ENCODE measurements around the gene STAT5B.
"Not testable (repeated sequence)": the region's sequence is repeated elsewhere in the genome, so short reads cannot be mapped to it uniquely, and the experiment has no call there.

STAT5B gene

DNA sequence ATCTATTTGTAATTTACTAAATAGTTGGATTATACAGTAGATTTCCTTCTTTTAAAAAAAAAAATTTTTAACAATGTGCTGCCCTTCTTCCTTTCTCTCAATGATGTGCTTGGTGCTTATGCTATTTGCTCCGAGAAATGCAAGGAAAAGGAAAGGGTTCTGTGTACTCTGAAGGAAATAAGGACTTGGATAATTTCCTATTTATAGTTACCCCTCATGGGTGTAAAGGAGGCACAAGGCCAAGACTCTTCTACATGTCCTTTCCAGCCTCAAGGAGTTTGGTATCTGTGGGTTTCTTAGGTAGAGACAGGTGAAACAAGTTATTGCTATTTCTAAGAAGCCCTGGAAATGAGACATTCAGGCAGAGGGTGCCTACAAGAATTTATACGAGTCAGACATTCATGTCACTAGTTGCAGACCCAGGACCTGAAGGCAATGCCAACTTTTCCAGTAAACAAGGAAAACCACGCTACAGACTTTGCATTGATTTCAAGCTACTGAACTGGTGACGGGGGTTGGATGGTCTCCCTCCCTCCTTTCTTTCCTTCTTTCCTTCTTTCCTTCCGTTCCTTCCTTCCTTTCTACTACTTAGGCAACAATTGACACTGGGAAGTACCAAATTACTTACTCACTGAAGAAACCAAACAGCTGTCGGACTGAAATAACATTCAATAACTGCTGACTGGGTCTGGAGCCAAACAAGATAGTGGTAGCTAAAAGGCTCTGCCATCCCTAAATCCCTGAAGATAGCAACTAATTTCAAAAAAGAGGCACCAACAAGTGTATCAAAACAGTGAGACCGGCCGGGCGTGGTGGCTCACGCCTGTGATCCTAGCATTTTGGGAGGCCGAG, 48.1 kb downstream of the STAT5B start:
- no peak for DNase-seq

DNA sequence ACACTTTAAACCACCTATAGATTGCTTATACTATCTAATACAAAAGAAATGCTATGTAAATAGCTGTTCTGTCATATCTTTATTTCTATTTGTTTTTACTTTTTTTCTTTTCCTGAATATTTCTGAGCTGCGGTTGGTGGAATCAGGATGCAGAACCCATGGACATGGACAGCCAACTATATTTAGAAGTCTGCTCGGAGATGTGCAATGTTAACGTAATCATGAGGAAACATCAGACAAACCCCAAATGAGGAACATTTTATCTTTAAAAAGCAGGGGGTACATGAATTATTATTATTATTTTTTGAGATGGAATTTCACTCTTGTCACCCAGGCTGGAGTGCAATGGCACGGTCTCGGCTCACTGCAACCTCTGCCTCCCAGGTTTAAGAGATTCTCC, 50.5 kb downstream of the STAT5B start:
- DNase-seq = no peak

GRCh38 chr17:42224651-42225050, 51.5 kb downstream of the STAT5B start:
- DNase-seq = no peak

DNA sequence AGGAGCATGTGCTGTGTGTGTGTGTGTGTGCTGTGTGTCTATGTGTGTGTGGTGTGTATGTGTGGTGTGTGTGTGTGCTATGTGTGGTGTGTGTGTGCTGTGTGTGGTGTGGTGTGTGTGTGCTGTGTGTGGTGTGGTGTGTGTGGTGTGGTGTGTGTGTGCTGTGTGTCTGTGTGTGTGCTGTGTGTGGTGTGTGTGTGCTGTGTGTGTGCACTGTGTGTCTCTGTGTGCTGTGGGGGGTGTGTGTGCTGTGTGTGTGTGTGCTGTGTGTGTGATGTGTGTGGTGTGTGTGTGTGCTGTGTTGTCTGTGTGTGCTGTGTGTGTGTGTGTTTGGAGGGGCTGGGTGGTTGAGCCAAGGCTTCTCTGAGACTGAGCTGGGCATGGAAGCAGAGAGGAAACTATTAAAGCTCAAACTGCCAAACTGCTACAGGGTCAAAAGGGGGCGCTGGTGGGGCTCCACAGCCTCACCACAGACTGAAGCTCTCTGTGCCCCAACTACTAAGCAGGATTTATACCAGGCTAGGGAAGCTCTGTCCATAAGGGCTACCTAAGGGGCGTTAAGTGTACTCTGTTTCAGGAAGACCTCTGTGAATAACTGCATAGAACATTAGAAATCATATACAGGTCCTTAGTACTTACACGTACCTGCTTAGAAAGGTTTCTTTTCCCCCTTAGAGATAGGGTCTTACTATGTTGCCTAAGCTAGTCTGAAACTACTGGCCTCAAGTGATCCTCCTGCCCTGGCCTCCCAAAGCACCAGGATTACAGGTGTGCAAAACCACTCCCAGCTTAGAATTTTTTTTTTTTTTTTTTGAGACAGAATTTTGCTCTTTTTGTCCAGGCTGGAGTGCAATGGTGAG, 54.1 kb downstream of the STAT5B start:
- peak; percentile 9 for DNase-seq

GRCh38 chr17:42219280-42219679, 56.9 kb downstream of the STAT5B start:
- not testable (repeated sequence) for DNase-seq

DNA sequence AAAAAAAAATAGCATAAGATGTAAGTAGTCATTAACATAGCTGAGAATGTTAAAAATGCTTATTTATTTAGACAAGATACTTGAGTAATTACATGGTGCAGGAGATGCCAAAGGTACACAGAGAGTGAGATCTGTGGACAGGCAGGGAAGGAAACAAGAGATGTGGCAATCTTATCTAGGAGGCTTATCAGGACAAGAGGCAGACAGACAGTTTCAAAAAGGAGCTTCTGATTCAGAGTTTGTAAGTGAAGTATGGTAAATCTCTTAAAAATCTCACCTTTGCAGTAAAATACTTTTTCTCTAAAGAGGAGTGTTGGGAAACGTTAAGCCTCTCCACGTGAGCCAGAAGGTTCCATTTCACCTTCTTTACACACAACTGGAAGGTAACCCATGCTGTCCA, 62.0 kb downstream of the STAT5B start:
- no peak for DNase-seq

GRCh38 chr17:42212382-42212781, 63.8 kb downstream of the STAT5B start:
- DNase-seq = no peak

GRCh38 chr17:42211921-42212341, 64.3 kb downstream of the STAT5B start:
- not testable (repeated sequence) for DNase-seq

- no peak for DNase-seq
Measured at GRCh38 chr17:42210046-42210445, 66.1 kb downstream of the STAT5B start.

DNA sequence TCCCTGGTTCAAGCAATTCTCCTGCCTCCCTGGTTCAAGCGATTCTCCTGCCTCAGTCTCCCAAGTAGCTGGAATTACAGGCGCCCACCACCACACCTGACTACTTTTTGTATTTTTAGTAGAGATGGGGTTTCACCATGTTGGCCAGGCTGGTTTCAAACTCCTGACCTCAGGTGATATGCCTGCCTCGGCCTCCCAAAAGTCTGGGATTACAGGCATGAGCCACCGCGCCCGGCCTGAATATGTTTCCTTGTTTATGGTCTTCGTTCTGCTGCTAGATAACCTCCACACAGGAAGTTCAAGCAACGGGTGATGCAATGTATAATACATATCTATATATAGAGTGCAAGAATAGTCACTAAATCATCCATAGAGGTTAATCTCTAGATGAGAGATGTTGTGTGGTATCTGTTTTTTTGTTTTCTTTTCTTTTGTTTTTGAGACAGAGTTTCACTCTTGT, 70.0 kb downstream of the STAT5B start:
- not testable (repeated sequence) for DNase-seq

DNA sequence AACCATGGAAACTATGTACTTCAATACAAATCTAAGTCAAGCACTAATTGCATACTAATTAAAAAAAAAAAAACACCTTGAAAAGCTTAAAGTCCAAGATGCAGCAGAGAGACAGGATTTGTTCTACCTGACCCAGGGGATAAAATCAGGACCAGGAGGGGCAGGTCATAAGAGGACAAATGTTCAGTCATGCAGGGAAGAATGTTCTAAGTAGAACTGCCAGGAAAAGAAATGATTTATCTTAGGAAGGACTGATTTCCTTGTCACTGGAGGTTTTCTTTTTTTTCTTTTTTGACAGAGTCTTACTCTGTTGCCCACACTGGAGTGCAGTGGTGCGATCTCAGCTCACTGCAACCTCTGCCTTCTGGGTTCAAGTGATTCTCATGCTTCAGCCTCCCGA, 72.8 kb downstream of the STAT5B start:
- DNase-seq = no peak

GRCh38 chr17:42202696-42203095, 73.5 kb downstream of the STAT5B start:
- DNase-seq = no peak

DNA sequence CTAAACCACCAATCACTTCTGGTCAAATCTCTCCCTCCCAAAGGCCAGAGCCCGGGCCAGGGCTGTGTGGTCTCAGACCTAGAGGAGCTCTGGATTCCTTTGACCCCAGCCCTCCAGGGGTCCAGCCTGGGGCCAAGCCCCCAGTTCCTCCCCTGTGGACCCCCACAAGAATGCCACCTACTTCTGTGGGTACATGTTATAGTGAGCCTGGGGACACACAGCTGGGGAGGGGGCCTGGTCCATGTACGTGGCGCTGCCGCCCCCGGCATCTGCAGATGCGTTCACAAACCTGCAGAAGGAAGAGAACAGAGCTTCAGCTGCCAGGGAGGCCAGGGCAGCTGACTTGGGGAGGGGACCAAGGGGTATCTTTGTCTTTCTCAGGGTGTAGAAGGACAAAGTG, 74.0 kb downstream of the STAT5B start:
- no peak for DNase-seq

GRCh38 chr17:42201458-42201772, 74.8 kb downstream of the STAT5B start:
- no peak for DNase-seq

- no peak for DNase-seq
Measured at GRCh38 chr17:42200706-42201457, 75.3 kb downstream of the STAT5B start.

GRCh38 chr17:42199416-42200011, 76.7 kb downstream of the STAT5B start:
- no peak for DNase-seq

DNA sequence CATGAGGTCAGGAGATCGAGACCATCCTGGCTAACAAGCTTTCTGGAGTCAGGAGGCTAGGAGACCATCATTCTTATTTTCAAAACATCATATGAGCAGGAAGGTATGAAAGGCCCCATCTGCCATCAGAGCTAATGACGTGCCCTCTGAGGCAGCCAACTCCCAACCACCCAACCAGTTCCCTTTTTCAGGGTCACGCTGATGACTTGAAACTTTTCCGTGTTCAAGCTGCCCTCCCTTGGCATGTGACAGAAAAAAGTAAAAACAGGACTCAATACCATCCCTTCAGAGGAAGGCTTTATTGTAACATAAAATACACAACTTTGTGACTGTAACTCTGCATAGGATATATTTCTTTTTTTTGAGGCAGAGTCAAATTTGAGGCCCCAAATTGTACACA, 77.3 kb downstream of the STAT5B start:
- DNase-seq = no peak

GRCh38 chr17:42197564-42198156, 78.5 kb downstream of the STAT5B start:
- DNase-seq = no peak

DNA sequence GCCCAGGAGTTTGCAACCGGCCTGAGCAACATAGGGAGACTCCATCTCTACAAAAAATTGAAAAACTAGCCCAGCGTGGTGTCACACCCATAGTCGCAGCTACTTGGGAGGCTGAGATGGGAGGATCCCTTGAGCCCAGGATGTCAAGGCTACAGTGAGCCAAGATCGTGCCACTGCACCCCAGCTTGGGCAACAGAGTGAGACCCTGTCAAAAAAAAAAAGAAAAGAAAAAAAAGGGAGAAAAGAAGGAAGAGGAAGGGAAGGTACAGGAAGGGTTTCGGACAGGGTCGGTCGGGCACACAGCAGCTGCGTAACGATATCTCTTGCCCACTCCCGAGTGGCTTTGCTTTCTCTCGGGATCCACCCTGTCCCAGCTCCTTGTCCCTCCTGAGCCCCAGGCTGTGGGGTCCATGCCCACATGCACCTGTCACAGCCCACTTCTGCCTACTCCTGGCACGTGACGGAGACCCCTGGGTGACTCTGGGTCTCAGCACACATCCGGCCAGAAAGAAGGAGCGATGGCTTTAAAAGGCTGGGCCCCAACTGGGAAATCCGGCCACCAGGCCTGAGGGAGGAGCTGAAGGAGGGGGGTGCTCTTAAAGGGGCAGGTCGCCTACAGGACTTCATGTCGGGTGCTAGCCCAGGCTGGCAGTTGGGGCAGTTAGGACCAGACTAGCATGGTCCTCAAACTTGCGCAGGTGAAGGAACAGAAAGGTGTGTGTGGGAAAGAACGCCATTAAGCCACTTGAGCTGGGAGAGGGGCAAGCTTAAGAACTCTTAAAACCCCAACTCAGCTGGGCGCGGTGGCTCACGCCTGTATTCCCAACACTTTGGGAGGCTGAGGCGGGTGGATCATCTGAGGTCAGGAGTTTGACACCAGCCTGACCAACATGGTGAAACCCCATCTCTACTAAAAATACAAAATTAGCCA, 82.0 kb downstream of the STAT5B start, which contains the start of gene GHDC:
TSS of gene GHDC (minus strand) at position 526 of the 931 bp plus-strand sequence. CDS start 913 bp downstream, outside the sequence.
- DNase-seq = peak; percentile 63

GRCh38 chr17:42193216-42193968, 82.8 kb downstream of the STAT5B start:
- no peak for DNase-seq
